ENCODE data around the gene SEZ6. TPM values are rescaled to one million over a fixed set of nuclear protein-coding genes. Genes with fewer than 3 reads are reported as not detected.

Gene SEZ6
- total RNA-seq, 1 donor from 2014 or later = not detected

GRCh38 chr17:29045026-29045425 lies 39.2 kb upstream of the SEZ6 start:
- no peaks in the 10 kb centered on the region for H3K27me3 ChIP-seq
- no peak overlapping the region for H3K27ac ChIP-seq
- no peak overlapping the region for H3K4me3 ChIP-seq
- TF ChIP-seq POLR2A (IDR thresholded peaks at IDR 0.05) (no peak), POLR2AphosphoS5 (IDR thresholded peaks at IDR 0.05; ENCODE audit: insufficient read depth in 1 of 2, low read depth in 1 of 2) (no peak), CTCF (IDR thresholded peaks at IDR 0.05) (no peak)
- H3K36me3 ChIP-seq = no peaks in the 10 kb centered on the region
- H3K9me3 ChIP-seq = no peaks in the 10 kb centered on the region
- intact Hi-C loops (cut with DNase I) = no loop called here
- DNase-seq (ENCODE audit: extremely low spot score in 2 of 2) = no peak
- no peaks in the 10 kb centered on the region for H3K4me1 ChIP-seq

GRCh38 chr17:29043539-29044145 lies 37.8 kb upstream of the SEZ6 start:
- intact Hi-C loops (cut with DNase I) = no loop called here

GRCh38 chr17:29042679-29043538 lies 37.1 kb upstream of the SEZ6 start, which contains the start of gene PIPOX:
PIPOX (plus strand) TSS chr17:29043141; CDS start chr17:29043226, 85 bp downstream.
- Histone ChIP-seq H3K4me3 (no peak within 1 kb of the TSS), H3K27me3 (no peaks in the 10 kb centered on the region), H3K9me3 (no peaks in the 10 kb centered on the region), H3K4me1 (no peaks in the 10 kb centered on the region), H3K36me3 (no peaks in the 10 kb centered on the region), H3K27ac (no peak within 1 kb of the TSS)
- DNase-seq (ENCODE audit: extremely low spot score in 2 of 2) = no peak
- TF ChIP-seq POLR2A (IDR thresholded peaks at IDR 0.05) = no peak
- no peak for TF ChIP-seq CTCF (IDR thresholded peaks at IDR 0.05)
- TF ChIP-seq POLR2AphosphoS5 (IDR thresholded peaks at IDR 0.05; ENCODE audit: insufficient read depth in 1 of 2, low read depth in 1 of 2) = no peak
- intact Hi-C loops (cut with DNase I) = no loop called here

More at GRCh38 chr17:29043539-29044145, 37.8 kb upstream of the SEZ6 start:
- Histone ChIP-seq H3K4me1 (no peaks in the 10 kb centered on the region), H3K36me3 (no peaks in the 10 kb centered on the region), H3K27ac (no peak overlapping the region), H3K4me3 (no peak overlapping the region), H3K9me3 (no peaks in the 10 kb centered on the region), H3K27me3 (no peaks in the 10 kb centered on the region)
- no peak for DNase-seq (ENCODE audit: extremely low spot score in 2 of 2)
- TF ChIP-seq POLR2AphosphoS5 (IDR thresholded peaks at IDR 0.05; ENCODE audit: insufficient read depth in 1 of 2, low read depth in 1 of 2) (no peak), POLR2A (IDR thresholded peaks at IDR 0.05) (no peak), CTCF (IDR thresholded peaks at IDR 0.05) (no peak)

GRCh38 chr17:29042026-29042678 lies 36.3 kb upstream of the SEZ6 start:
- no peaks in the 10 kb centered on the region for H3K36me3 ChIP-seq
- H3K4me3 ChIP-seq = no peak overlapping the region
- H3K4me1 ChIP-seq = no peaks in the 10 kb centered on the region
- no peak overlapping the region for H3K27ac ChIP-seq
- no peaks in the 10 kb centered on the region for H3K27me3 ChIP-seq
- no peak for DNase-seq (ENCODE audit: extremely low spot score in 2 of 2)
- TF ChIP-seq POLR2A (IDR thresholded peaks at IDR 0.05) (no peak), POLR2AphosphoS5 (IDR thresholded peaks at IDR 0.05; ENCODE audit: insufficient read depth in 1 of 2, low read depth in 1 of 2) (no peak), CTCF (IDR thresholded peaks at IDR 0.05) (no peak)
- no peaks in the 10 kb centered on the region for H3K9me3 ChIP-seq
- intact Hi-C loops (cut with DNase I) = no loop called here

Data from vagina (tissue), 2 donors.